ENCODE measurements around the gene TNFRSF4.

The TNFRSF4 gene

GRCh38 chr1:1245178-1245816, 31.3 kb upstream of the TNFRSF4 start:
- DNase-seq, result no peak

GRCh38 chr1:1244192-1244811, 30.3 kb upstream of the TNFRSF4 start:
- DNase-seq, result no peak

- no peak for DNase-seq
These were observed 29.8 kb upstream of the TNFRSF4 start for GRCh38 chr1:1243807-1244191.

GRCh38 chr1:1243266-1243660, 29.3 kb upstream of the TNFRSF4 start:
- DNase-seq, result no peak

- no peak for DNase-seq
These were observed 28.7 kb upstream of the TNFRSF4 start for GRCh38 chr1:1242461-1243265.

GRCh38 chr1:1241588-1242219, 27.8 kb upstream of the TNFRSF4 start:
- DNase-seq, result no peak

- DNase-seq, result no peak
These were observed 27.1 kb upstream of the TNFRSF4 start for GRCh38 chr1:1240822-1241587.

GRCh38 chr1:1240348-1240732, 26.4 kb upstream of the TNFRSF4 start:
- no peak for DNase-seq

GRCh38 chr1:1239614-1240347, 25.8 kb upstream of the TNFRSF4 start:
- DNase-seq, result no peak

- no peak for DNase-seq
These were observed 25.3 kb upstream of the TNFRSF4 start for GRCh38 chr1:1239227-1239613.

GRCh38 chr1:1238702-1239178, 24.8 kb upstream of the TNFRSF4 start:
- no peak for DNase-seq

GRCh38 chr1:1237874-1238701, 24.1 kb upstream of the TNFRSF4 start:
- DNase-seq, result no peak

- DNase-seq, result no peak
These were observed 23.3 kb upstream of the TNFRSF4 start for GRCh38 chr1:1236945-1237873.

- DNase-seq, result no peak
These were observed 22.3 kb upstream of the TNFRSF4 start for GRCh38 chr1:1236176-1236763.

GRCh38 chr1:1235016-1235744, 21.2 kb upstream of the TNFRSF4 start:
- DNase-seq, result no peak

- no peak for DNase-seq
These were observed 20.3 kb upstream of the TNFRSF4 start for GRCh38 chr1:1234180-1234808.

GRCh38 chr1:1233567-1233892, 19.6 kb upstream of the TNFRSF4 start:
- DNase-seq, result no peak

GRCh38 chr1:1232796-1233566, 19.0 kb upstream of the TNFRSF4 start:
- no peak for DNase-seq
